Measurements from ENCODE around the gene OR52K2. TPM values are rescaled to one million over a fixed set of nuclear protein-coding genes. Genes with fewer than 3 reads are reported as not detected.
"Not testable (repeated sequence)": the region's sequence is repeated elsewhere in the genome, so short reads cannot be mapped to it uniquely, and the experiment has no call there.

OR52K2 gene
- total RNA-seq, 3 donors from 2014 or later, result not detected

- no peaks in the 10 kb centered on the region for H3K27me3 ChIP-seq
- TF ChIP-seq CTCF (IDR thresholded peaks at IDR 0.05), result no peak
- no peak for TF ChIP-seq POLR2AphosphoS5 (IDR thresholded peaks at IDR 0.05)
- no peak for TF ChIP-seq POLR2A (IDR thresholded peaks at IDR 0.05)
- no peaks in the 10 kb centered on the region for H3K9me3 ChIP-seq
- H3K4me1 ChIP-seq, result no peaks in the 10 kb centered on the region
- H3K36me3 ChIP-seq, result no peaks in the 10 kb centered on the region
- no peak overlapping the region for H3K4me3 ChIP-seq
- intact Hi-C loops (cut with DNase I; ENCODE audit: low total_unique reads), result no loop called here
- H3K27ac ChIP-seq, result no peak overlapping the region
- DNase-seq (ENCODE audit: low spot score in 2 of 2), result no peak
These were observed 31.6 kb downstream of the OR52K2 start for GRCh38 chr11:4480577-4481239.

GRCh38 chr11:4481240-4481582, 32.1 kb downstream of the OR52K2 start:
- H3K9me3 ChIP-seq, result no peaks in the 10 kb centered on the region
- no peak for DNase-seq (ENCODE audit: low spot score in 2 of 2)
- no peaks in the 10 kb centered on the region for H3K36me3 ChIP-seq
- H3K27me3 ChIP-seq, result no peaks in the 10 kb centered on the region
- no peak overlapping the region for H3K27ac ChIP-seq
- TF ChIP-seq CTCF (IDR thresholded peaks at IDR 0.05) (no peak), POLR2AphosphoS5 (IDR thresholded peaks at IDR 0.05) (no peak), POLR2A (IDR thresholded peaks at IDR 0.05) (no peak)
- no peak overlapping the region for H3K4me3 ChIP-seq
- intact Hi-C loops (cut with DNase I; ENCODE audit: low total_unique reads), result no loop called here
- no peaks in the 10 kb centered on the region for H3K4me1 ChIP-seq

- H3K4me1 ChIP-seq, result no peaks in the 10 kb centered on the region
- intact Hi-C loops (cut with DNase I; ENCODE audit: low total_unique reads), result no loop called here
- H3K27me3 ChIP-seq, result no peaks in the 10 kb centered on the region
- DNase-seq (ENCODE audit: low spot score in 2 of 2), result no peak
- no peak within 1 kb of the TSS for H3K27ac ChIP-seq
- H3K4me3 ChIP-seq, result no peak within 1 kb of the TSS
- TF ChIP-seq CTCF (IDR thresholded peaks at IDR 0.05) (no peak), POLR2A (IDR thresholded peaks at IDR 0.05) (no peak), POLR2AphosphoS5 (IDR thresholded peaks at IDR 0.05) (no peak)
- no peaks in the 10 kb centered on the region for H3K9me3 ChIP-seq
- H3K36me3 ChIP-seq, result no peaks in the 10 kb centered on the region
These were observed 33.4 kb downstream of the OR52K2 start, which contains the start of gene OR52K1 for GRCh38 chr11:4482445-4482844. OR52K1 (plus strand) TSS chr11:4482646; CDS start chr11:4488901, 6,255 bp downstream.

GRCh38 chr11:4484310-4484709, 35.2 kb downstream of the OR52K2 start:
- Histone ChIP-seq H3K27me3 (no peaks in the 10 kb centered on the region), H3K36me3 (no peaks in the 10 kb centered on the region), H3K9me3 (no peaks in the 10 kb centered on the region), H3K4me1 (no peaks in the 10 kb centered on the region), H3K4me3 (no peak overlapping the region), H3K27ac (no peak overlapping the region)
- intact Hi-C loops (cut with DNase I; ENCODE audit: low total_unique reads), result no loop called here
- DNase-seq (ENCODE audit: low spot score in 2 of 2), result no peak
- TF ChIP-seq CTCF (IDR thresholded peaks at IDR 0.05) (no peak), POLR2AphosphoS5 (IDR thresholded peaks at IDR 0.05) (no peak), POLR2A (IDR thresholded peaks at IDR 0.05) (no peak)

- DNase-seq (ENCODE audit: low spot score in 2 of 2); intact Hi-C loops (cut with DNase I; ENCODE audit: low total_unique reads); H3K36me3 ChIP-seq; H3K9me3 ChIP-seq; H3K27me3 ChIP-seq; H3K27ac ChIP-seq; H3K4me1 ChIP-seq; H3K4me3 ChIP-seq: not testable (repeated sequence)
These were observed 42.3 kb downstream of the OR52K2 start for GRCh38 chr11:4491405-4491804.

Measured in breast epithelium (tissue), 4 donors.